H1 (cell line): ENCODE measurements around the gene TGIF1. TPM values are rescaled to one million over a fixed set of nuclear protein-coding genes. Genes with fewer than 3 reads are reported as not detected.

Experiments used
- CTCF ChIA-PET: fragments of 300-600 bp; sonication (Branson Sonifier 250); formaldehyde crosslinking; loops from one replicate; lab custom pipeline; 2021; ENCODE audit not compliant: partially characterized antibody; lab: Charles Lee
- POLR2A ChIA-PET: fragments of 300-600 bp; sonication (Branson Sonifier 250); formaldehyde crosslinking; loops from one replicate; lab custom pipeline; 2021; ENCODE audit warnings: inconsistent platforms; ENCODE audit not compliant: partially characterized antibody; lab: Charles Lee
- DNase-seq, 2 experiments: peaks; one replicate each; pipeline versions ENCODE4 v3.0.0 to v3.0.0-alpha.2; 2010 to 2022; ENCODE audit warnings: low spot score in 2 of 2, low read depth in 1 of 2, mixed read lengths in 1 of 2
- FAIRE-seq: peaks from 2 replicates; lab custom pipeline; 2011; peaks lifted over from hg19 to GRCh38; lab: Jason Lieb, UNC
- H2AFZ ChIP-seq: 2 replicates; pipeline ENCODE4 v1.8.1; 2012; ENCODE audit warnings: low read length, inconsistent platforms
- H2AK5ac ChIP-seq: 2 replicates; pipeline ENCODE4 v1.6.1; 2013; ENCODE audit warnings: low read depth, low read length
- H2BK120ac ChIP-seq: replicated peaks from 2 replicates; pipeline ENCODE3; 2013; ENCODE audit warnings: low read depth, low read length, inconsistent platforms
- H2BK12ac ChIP-seq: 2 replicates; pipeline ENCODE4 v1.6.1; 2013; ENCODE audit warnings: low read depth, low read length
- H2BK15ac ChIP-seq: 2 replicates; pipeline ENCODE4 v1.6.1; 2013; ENCODE audit warnings: low read length
- H2BK20ac ChIP-seq: 2 replicates; pipeline ENCODE4 v1.6.1; 2013; ENCODE audit warnings: low read length
- H2BK5ac ChIP-seq: 2 replicates; pipeline ENCODE4 v1.6.1; 2013; ENCODE audit warnings: low read depth, low read length
- H3K14ac ChIP-seq: 2 replicates; pipeline ENCODE4 v1.6.1; 2013; ENCODE audit warnings: inconsistent platforms; ENCODE audit not compliant: insufficient read length
- H3K18ac ChIP-seq: 2 replicates; pipeline ENCODE4 v1.6.1; 2013; ENCODE audit warnings: low read length; ENCODE audit errors: extremely low read depth
- H3K23ac ChIP-seq: 2 replicates; pipeline ENCODE4 v1.6.1; 2013; ENCODE audit warnings: inconsistent platforms; ENCODE audit not compliant: insufficient read length
- H3K23me2 ChIP-seq: 2 replicates; pipeline ENCODE4 v1.6.1; 2013; ENCODE audit warnings: low read depth, low read length
- H3K27ac ChIP-seq: 2 replicates; pipeline ENCODE4 v1.6.1; 2011; ENCODE audit warnings: low read depth, low read length, inconsistent platforms
- H3K27me3 ChIP-seq, 4 experiments: replicated peaks in 1 of 4; 1 replicate in 1 of 4; 2 replicates in 3 of 4; pipeline versions ENCODE4 v1.6.1 to v1.8.1; 2011 to 2013; ENCODE audit warnings: low read length in 3 of 4, mild to moderate bottlenecking in 3 of 4, inconsistent platforms in 2 of 4, mixed read lengths in 2 of 4, moderate library complexity in 1 of 4; ENCODE audit not compliant: control insufficient read depth in 3 of 4, insufficient read depth in 3 of 4; ENCODE audit errors: extremely low read depth in 1 of 4
- H3K36me3 ChIP-seq, 4 experiments: 2 replicates each; pipeline versions ENCODE4 v1.6.1 to v1.8.1; 2011 to 2013; ENCODE audit warnings: mild to moderate bottlenecking in 4 of 4, low read length in 3 of 4, moderate library complexity in 2 of 4, control low read depth in 1 of 4, inconsistent platforms in 1 of 4; ENCODE audit not compliant: insufficient read depth in 4 of 4, control insufficient read depth in 2 of 4
- H3K4ac ChIP-seq: replicated peaks from 2 replicates; pipeline ENCODE3; 2013; ENCODE audit warnings: low read length, low read depth, mixed read lengths, inconsistent platforms; ENCODE audit not compliant: insufficient read length
- H3K4me1 ChIP-seq, 4 experiments: replicated peaks in 1 of 4; 1 replicate in 1 of 4; 2 replicates in 3 of 4; pipeline versions ENCODE4 v1.6.1 to v1.8.1; 2011 to 2013; ENCODE audit warnings: low read length in 3 of 4, inconsistent platforms in 2 of 4, mixed read lengths in 1 of 4; ENCODE audit not compliant: insufficient read depth in 4 of 4, control insufficient read depth in 3 of 4
- H3K4me2 ChIP-seq, 2 experiments: 2 replicates each; pipeline versions ENCODE4 v1.6.1 to v1.8.1; 2011 to 2013; ENCODE audit warnings: low read depth in 2 of 2, low read length in 2 of 2, control low read depth in 1 of 2, inconsistent platforms in 1 of 2, mild to moderate bottlenecking in 1 of 2; ENCODE audit not compliant: insufficient read depth in 1 of 2
- H3K4me3 ChIP-seq, 4 experiments: fragments of 200-600, 300-600 bp in 1 of 4; sonication (generic), shearing (Covaris generic), sonication (Bioruptor Twin) in 1 of 4; 2 replicates each; pipeline versions ENCODE4 v1.5.1 to v1.8.1; 2011 to 2016; ENCODE audit warnings: low read length in 4 of 4, low read depth in 3 of 4, control low read depth in 2 of 4, inconsistent platforms in 2 of 4, mild to moderate bottlenecking in 2 of 4, mixed read lengths in 1 of 4, moderate library complexity in 1 of 4; ENCODE audit not compliant: insufficient read depth in 2 of 4; ENCODE audit errors: extremely low read depth in 1 of 4
- H3K56ac ChIP-seq: replicated peaks from 2 replicates; pipeline ENCODE3; 2013; ENCODE audit warnings: low read depth, mild to moderate bottlenecking, mixed read lengths, low read length, inconsistent platforms; ENCODE audit not compliant: insufficient read length
- H3K79me1 ChIP-seq: 2 replicates; pipeline ENCODE4 v1.6.1; 2013; ENCODE audit warnings: low read depth, low read length, control low read depth
- H3K79me2 ChIP-seq, 2 experiments: 2 replicates each; pipeline versions ENCODE4 v1.6.1 to v1.8.1; 2012 to 2013; ENCODE audit warnings: low read length in 2 of 2, mild to moderate bottlenecking in 2 of 2, inconsistent platforms in 1 of 2; ENCODE audit not compliant: insufficient read depth in 2 of 2, control insufficient read depth in 1 of 2
- H3K9ac ChIP-seq, 4 experiments: replicated peaks in 1 of 4; 1 replicate in 1 of 4; 2 replicates in 3 of 4; pipeline versions ENCODE4 v1.6.1 to v1.8.1; 2011 to 2013; ENCODE audit warnings: low read depth in 3 of 4, low read length in 3 of 4, control low read depth in 2 of 4, mild to moderate bottlenecking in 2 of 4, moderate library complexity in 2 of 4, inconsistent platforms in 1 of 4; ENCODE audit errors: extremely low read depth in 1 of 4
- H3K9me3 ChIP-seq, 2 experiments: 2 replicates each; pipeline versions ENCODE4 v1.6.1 to v1.8.1; 2012 to 2013; ENCODE audit warnings: mild to moderate bottlenecking in 2 of 2, moderate library complexity in 2 of 2, control low read depth in 1 of 2, inconsistent platforms in 1 of 2, low read depth in 1 of 2, low read length in 1 of 2, mixed read lengths in 1 of 2; ENCODE audit not compliant: insufficient read depth in 2 of 2
- H4K20me1 ChIP-seq, 2 experiments: replicated peaks in 1 of 2; 2 replicates each; pipeline versions ENCODE3 to v1.8.1; 2011 to 2013; ENCODE audit warnings: inconsistent platforms in 2 of 2, low read length in 2 of 2, mild to moderate bottlenecking in 1 of 2; ENCODE audit not compliant: insufficient read depth in 2 of 2, control insufficient read depth in 1 of 2
- H4K5ac ChIP-seq: 2 replicates; pipeline ENCODE4 v1.6.1; 2013; ENCODE audit warnings: low read length, low read depth, mixed read lengths, inconsistent platforms; ENCODE audit not compliant: insufficient read length
- H4K8ac ChIP-seq: 2 replicates; pipeline ENCODE4 v1.8.0; 2013; ENCODE audit warnings: mild to moderate bottlenecking, moderate library complexity, low read length, inconsistent platforms; ENCODE audit not compliant: insufficient read depth; ENCODE audit errors: extremely low read depth
- H4K91ac ChIP-seq: replicated peaks from 2 replicates; pipeline ENCODE3; 2013; ENCODE audit warnings: low read length, mixed read lengths, inconsistent platforms; ENCODE audit not compliant: insufficient read length
- BACH1 ChIP-seq: IDR thresholded peaks from 2 replicates; pipeline ENCODE4 v1.6.1; 2012; ENCODE audit warnings: low read length, improper control_type of control experiment
- CEBPB ChIP-seq: IDR thresholded peaks from 2 replicates; pipeline ENCODE4 v1.6.1; 2012; ENCODE audit warnings: low read depth, low read length
- JUND ChIP-seq: IDR thresholded peaks from 2 replicates; pipeline ENCODE4 v1.6.1; 2011; ENCODE audit warnings: mild to moderate bottlenecking, improper control_type of control experiment, low read length
- KDM4A ChIP-seq: IDR thresholded peaks from one replicate; pipeline ENCODE4 v1.7.1; 2012; ENCODE audit warnings: low read depth, mild to moderate bottlenecking, moderate library complexity, low read length, inconsistent platforms; ENCODE audit not compliant: severe bottlenecking
- POU5F1 ChIP-seq: IDR thresholded peaks from 2 replicates; pipeline ENCODE4 v1.6.1; 2011; ENCODE audit warnings: low read depth, mild to moderate bottlenecking, low read length, moderate library complexity
- SAP30 ChIP-seq: fragments of 300-600 bp; sonication (generic); IDR thresholded peaks from 2 replicates; pipeline ENCODE4 v1.7.1; 2012; ENCODE audit warnings: low read length, moderate library complexity, mild to moderate bottlenecking, inconsistent platforms; ENCODE audit not compliant: insufficient read depth, insufficient replicate concordance
- SIN3A ChIP-seq, 2 experiments: IDR thresholded peaks in 1 of 2; conservative IDR thresholded peaks in 1 of 2; 2 replicates each; pipeline ENCODE4 v1.6.1; 2011 to 2012; ENCODE audit warnings: low read length in 2 of 2, improper control_type of control experiment in 1 of 2, low read depth in 1 of 2, mild to moderate bottlenecking in 1 of 2
- SP2 ChIP-seq: IDR thresholded peaks from 2 replicates; pipeline ENCODE4 v1.6.1; 2012; ENCODE audit warnings: mild to moderate bottlenecking, low read length, inconsistent platforms
- TAF1 ChIP-seq: IDR thresholded peaks from 2 replicates; pipeline ENCODE4 v1.6.1; 2011; ENCODE audit warnings: mild to moderate bottlenecking, low read depth, low read length
- TBP ChIP-seq: IDR thresholded peaks from 2 replicates; pipeline ENCODE4 v1.6.1; 2011; ENCODE audit warnings: low read depth, low read length, improper control_type of control experiment
- TCF12 ChIP-seq: IDR thresholded peaks from 2 replicates; pipeline ENCODE4 v1.6.1; 2011; ENCODE audit warnings: low read depth, mild to moderate bottlenecking, low read length
- YY1 ChIP-seq: IDR thresholded peaks from 2 replicates; pipeline ENCODE4 v1.6.1; 2011; ENCODE audit warnings: low read depth, mild to moderate bottlenecking, low read length
- WGBS, 2 experiments: shearing (Covaris generic) in 1 of 2; methylation state at CpG; one replicate each; pipeline versions ENCODE4 v1.1.6 to v1.1.7; 2013 to 2015; ENCODE audit warnings: low lambda C conversion rate in 2 of 2, mixed read lengths in 2 of 2, inconsistent platforms in 1 of 2, low coverage in 1 of 2, missing lambda C conversion rate in 1 of 2; ENCODE audit not compliant: insufficient replicate concordance in 2 of 2, insufficient coverage in 1 of 2, insufficient read length in 1 of 2; ENCODE audit errors: extremely low coverage in 1 of 2, missing lambda C conversion rate in 1 of 2; 5-methylcytosine and 5-hydroxymethylcytosine counted together
- polyA plus RNA-seq, 7 experiments: library from polyadenylated mRNA; depleted of rRNA in 3 of 7; stranded (reverse) in 5 of 7; unstranded in 2 of 7; fragments of >200 nt in 5 of 7; fragments of 200-250 nt in 2 of 7; gene quantifications; 1 replicate in 5 of 7; 2 replicates in 1 of 7; 4 replicates in 1 of 7; pipeline versions ENCODE4 v1.2.1 to v1.2.3, GENCODE V29; 2011 to 2013; ENCODE audit warnings: missing spikeins in 2 of 7, mixed read lengths in 2 of 7
- total RNA-seq: library from RNA; stranded (reverse); fragmentation: NEBNext Ultra II Directional; extraction: Animal tissue kit (Norgen Biotek cat#: 25700); gene quantifications from 2 replicates; pipeline ENCODE4 v1.2.1, GENCODE V29; 2021

The TGIF1 gene
- total and polyA plus RNA-seq, 2 of the 8 experiments (the other 6 are each of a cell fraction or from before 2014, with no cell fraction given) = 256 to 262 TPM

GRCh38 chr18:3508576-3509549 lies 58.9 kb downstream of the TGIF1 start:
- H3K23me2 ChIP-seq = no peaks in the 10 kb centered on the region
- H3K79me1 ChIP-seq = no peaks in the 10 kb centered on the region
- no peaks in the 10 kb centered on the region for H3K9me3 ChIP-seq
- no peak overlapping the region for H3K4ac ChIP-seq
- H4K20me1 ChIP-seq = no peaks in the 10 kb centered on the region
- H3K79me2 ChIP-seq = no peaks in the 10 kb centered on the region
- H4K5ac ChIP-seq = no peak overlapping the region
- no peak overlapping the region for H3K23ac ChIP-seq
- no peaks in the 10 kb centered on the region; a peak in 1 of 7 replicates for H3K27me3 ChIP-seq
- no peak overlapping the region; the same call in 1 of the 2 replicates for H2BK12ac ChIP-seq
- peak overlapping the region; percentile 63; the same call in 1 of the 2 replicates for H2BK5ac ChIP-seq
- ChIA-PET POLR2A (interaction anchor here (0.5 to 1.5 kb wide), 5 partner anchors 10 to 95 kb away, joined by 3 to 5 read pairs (median 3); no protein-coding TSS in a partner anchor), CTCF (interaction anchor here (0.5 to 3.5 kb wide), 9 partner anchors 9 to 91 kb away, joined by 3 to 12 read pairs (median 4); no protein-coding TSS in a partner anchor)
- no peak overlapping the region for H3K9ac ChIP-seq
- H3K56ac ChIP-seq = no peak overlapping the region
- peak overlapping the region; percentile 66; the same call in 1 of the 2 replicates for H2BK20ac ChIP-seq
- H4K91ac ChIP-seq = no peak overlapping the region
- H3K18ac ChIP-seq = peak overlapping the region; percentile 40; the same call in 1 of the 2 replicates
- H2BK15ac ChIP-seq = peak overlapping the region; percentile 84
- H2AFZ ChIP-seq = no peak overlapping the region
- no peaks in the 10 kb centered on the region for H3K36me3 ChIP-seq
- H3K14ac ChIP-seq = no peak overlapping the region
- no peak overlapping the region for H3K4me3 ChIP-seq
- H4K8ac ChIP-seq = peak overlapping the region; percentile 22; the same call in 1 of the 2 replicates
- no peak for FAIRE-seq
- no peak overlapping the region for H2AK5ac ChIP-seq
- WGBS, 2 experiments = 82% methylated on average over 17 of the region's 17 CpGs; no CpG with 5 or more reads in 1 of the 2 experiments
- DNase-seq = no peak
- H3K4me1 ChIP-seq = peaks cover 0 to 9% (median 0%) of the 10 kb centered on the region in 4 experiments; a peak in 3 of 7 replicates
- H3K27ac ChIP-seq = no peak overlapping the region
- no peak overlapping the region for H2BK120ac ChIP-seq
- H3K4me2 ChIP-seq = no peak overlapping the region
- no peak for TF ChIP-seq SP2
- TF ChIP-seq SAP30 = no peak
- TF ChIP-seq KDM4A = no peak
- no peak for TF ChIP-seq CEBPB
- no peak for TF ChIP-seq POU5F1
- TF ChIP-seq TAF1 = no peak
- no peak for TF ChIP-seq TBP
- TF ChIP-seq BACH1 = no peak
- TF ChIP-seq TCF12 = no peak
- TF ChIP-seq YY1 = no peak
- TF ChIP-seq JUND = no peak
- no peak for TF ChIP-seq SIN3A (conservative IDR thresholded peaks at IDR 0.05 in 1 of 2, IDR thresholded peaks at IDR 0.05 in 1 of 2; ENCODE audit: low read depth in 1 of 2, low read length in 2 of 2)
